BJ (cell line): ENCODE results near the gene FBLIM1. TPM values are rescaled to one million over a fixed set of nuclear protein-coding genes. Genes with fewer than 3 reads are reported as not detected.

Experiments used
- CTCF ChIA-PET: fragments of 350-600 bp; formaldehyde crosslinking; extraction: SDS; loops from one replicate; lab custom pipeline; 2021; ENCODE audit warnings: antibody characterized with exemption, inconsistent platforms; lab: Yijun Ruan, JAX
- POLR2A ChIA-PET: fragments of 300-600 bp; sonication (Branson Sonifier 250); formaldehyde crosslinking; extraction: SDS; loops from one replicate; lab custom pipeline; 2021; ENCODE audit warnings: antibody characterized with exemption; lab: Charles Lee
- DNase-seq: peaks from one replicate; pipeline ENCODE4 v3.0.0-alpha.2; 2011; ENCODE audit warnings: low read depth
- H3K27me3 ChIP-seq: 2 replicates; pipeline ENCODE4 v1.6.0; 2011; ENCODE audit warnings: low read length; ENCODE audit not compliant: control insufficient read depth, insufficient read depth
- H3K36me3 ChIP-seq: 2 replicates; pipeline ENCODE4 v1.5.1; 2011; ENCODE audit warnings: low read length; ENCODE audit not compliant: control insufficient read depth, insufficient read depth
- H3K4me3 ChIP-seq: 2 replicates; pipeline ENCODE4 v1.5.1; 2011; ENCODE audit warnings: low read depth, mild to moderate bottlenecking, control low read depth, low read length
- polyA plus RNA-seq: library from polyadenylated mRNA; depleted of rRNA; stranded (reverse); fragments of >200 nt; gene quantifications from 2 replicates; pipeline ENCODE4 v1.2.3, GENCODE V29; 2011
- TF ChIP-seq, protein P1 (sequence below): IDR thresholded peaks from 2 replicates; pipeline ENCODE4 v1.5.1; 2011; ENCODE audit warnings: low read depth, mild to moderate bottlenecking, control low read depth, inconsistent platforms, low read length, moderate library complexity; ENCODE audit not compliant: insufficient read depth

FBLIM1 gene
- polyA plus RNA-seq, 1 experiment: 254 TPM

- Histone ChIP-seq H3K27me3 (no peaks in the 10 kb centered on the region), H3K36me3 (no peaks in the 10 kb centered on the region), H3K4me3 (no peak overlapping the region)
- CTCF ChIA-PET: interaction anchor here (0.9 kb wide), 1 partner anchor 13 kb away, joined by 4 read pairs; no protein-coding TSS in a partner anchor
- POLR2A ChIA-PET: no interaction called here
- TF ChIP-seq, protein P1, sequence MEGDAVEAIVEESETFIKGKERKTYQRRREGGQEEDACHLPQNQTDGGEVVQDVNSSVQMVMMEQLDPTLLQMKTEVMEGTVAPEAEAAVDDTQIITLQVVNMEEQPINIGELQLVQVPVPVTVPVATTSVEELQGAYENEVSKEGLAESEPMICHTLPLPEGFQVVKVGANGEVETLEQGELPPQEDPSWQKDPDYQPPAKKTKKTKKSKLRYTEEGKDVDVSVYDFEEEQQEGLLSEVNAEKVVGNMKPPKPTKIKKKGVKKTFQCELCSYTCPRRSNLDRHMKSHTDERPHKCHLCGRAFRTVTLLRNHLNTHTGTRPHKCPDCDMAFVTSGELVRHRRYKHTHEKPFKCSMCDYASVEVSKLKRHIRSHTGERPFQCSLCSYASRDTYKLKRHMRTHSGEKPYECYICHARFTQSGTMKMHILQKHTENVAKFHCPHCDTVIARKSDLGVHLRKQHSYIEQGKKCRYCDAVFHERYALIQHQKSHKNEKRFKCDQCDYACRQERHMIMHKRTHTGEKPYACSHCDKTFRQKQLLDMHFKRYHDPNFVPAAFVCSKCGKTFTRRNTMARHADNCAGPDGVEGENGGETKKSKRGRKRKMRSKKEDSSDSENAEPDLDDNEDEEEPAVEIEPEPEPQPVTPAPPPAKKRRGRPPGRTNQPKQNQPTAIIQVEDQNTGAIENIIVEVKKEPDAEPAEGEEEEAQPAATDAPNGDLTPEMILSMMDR: no peak
- no peak for DNase-seq
Measured at GRCh38 chr1:15753776-15754175, 4.8 kb upstream of the FBLIM1 start.

- TF ChIP-seq, protein P1: no peak
- ChIA-PET POLR2A (interaction anchor here (0.5 kb wide), 1 partner anchor 170 kb away, joined by 3 read pairs; no protein-coding TSS in a partner anchor), CTCF (interaction anchor here (3.2 kb wide), 1 partner anchor 14 kb away, joined by 12 read pairs; no protein-coding TSS in a partner anchor)
- DNase-seq: no peak
- Histone ChIP-seq H3K27me3 (no peaks in the 10 kb centered on the region), H3K36me3 (no peaks in the 10 kb centered on the region), H3K4me3 (no peak overlapping the region)
Measured at GRCh38 chr1:15755021-15755645, 3.5 kb upstream of the FBLIM1 start.

DNA sequence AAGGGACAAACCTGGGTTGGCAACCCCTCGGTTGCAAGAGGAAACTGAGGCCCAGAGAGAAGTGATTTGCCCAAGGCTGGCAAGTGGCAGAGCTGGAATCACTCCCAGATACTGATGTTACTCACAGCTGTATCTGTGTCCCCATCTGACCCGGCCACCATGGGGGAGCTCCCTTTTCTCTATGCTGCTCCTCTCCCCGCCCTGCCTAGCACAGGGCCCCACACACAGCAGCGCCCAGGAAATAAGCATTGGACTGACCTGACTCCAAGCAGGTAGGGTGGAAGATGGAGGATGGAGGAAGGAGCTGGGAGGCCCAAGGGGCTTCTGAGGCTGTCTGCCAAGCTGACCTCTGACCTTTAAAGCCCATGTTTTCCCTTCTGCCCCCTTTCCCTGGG, 3.0 kb upstream of the FBLIM1 start:
- TF ChIP-seq, protein P1: no peak
- Histone ChIP-seq H3K4me3 (no peak overlapping the region), H3K27me3 (no peaks in the 10 kb centered on the region), H3K36me3 (no peaks in the 10 kb centered on the region)
- no peak for DNase-seq
- ChIA-PET POLR2A (interaction anchor here (0.5 kb wide), 1 partner anchor 169 kb away, joined by 3 read pairs; no protein-coding TSS in a partner anchor), CTCF (interaction anchor here (0.8 to 3.2 kb wide), 2 partner anchors 15 to 37 kb away, joined by 3 to 12 read pairs; no protein-coding TSS in a partner anchor)

GRCh38 chr1:15756143-15757015, 2.2 kb upstream of the FBLIM1 start:
- H3K36me3 ChIP-seq: no peaks in the 10 kb centered on the region
- no peaks in the 10 kb centered on the region for H3K27me3 ChIP-seq
- no peak for DNase-seq
- POLR2A ChIA-PET: no interaction called here
- no peak overlapping the region for H3K4me3 ChIP-seq
- CTCF ChIA-PET: interaction anchor here (0.8 to 3.2 kb wide), 3 partner anchors 16 to 38 kb away, joined by 3 to 12 read pairs (median 3); no protein-coding TSS in a partner anchor
- TF ChIP-seq, protein P1: no peak
